ENCODE results near the gene ARHGAP22.

ARHGAP22 gene

DNA sequence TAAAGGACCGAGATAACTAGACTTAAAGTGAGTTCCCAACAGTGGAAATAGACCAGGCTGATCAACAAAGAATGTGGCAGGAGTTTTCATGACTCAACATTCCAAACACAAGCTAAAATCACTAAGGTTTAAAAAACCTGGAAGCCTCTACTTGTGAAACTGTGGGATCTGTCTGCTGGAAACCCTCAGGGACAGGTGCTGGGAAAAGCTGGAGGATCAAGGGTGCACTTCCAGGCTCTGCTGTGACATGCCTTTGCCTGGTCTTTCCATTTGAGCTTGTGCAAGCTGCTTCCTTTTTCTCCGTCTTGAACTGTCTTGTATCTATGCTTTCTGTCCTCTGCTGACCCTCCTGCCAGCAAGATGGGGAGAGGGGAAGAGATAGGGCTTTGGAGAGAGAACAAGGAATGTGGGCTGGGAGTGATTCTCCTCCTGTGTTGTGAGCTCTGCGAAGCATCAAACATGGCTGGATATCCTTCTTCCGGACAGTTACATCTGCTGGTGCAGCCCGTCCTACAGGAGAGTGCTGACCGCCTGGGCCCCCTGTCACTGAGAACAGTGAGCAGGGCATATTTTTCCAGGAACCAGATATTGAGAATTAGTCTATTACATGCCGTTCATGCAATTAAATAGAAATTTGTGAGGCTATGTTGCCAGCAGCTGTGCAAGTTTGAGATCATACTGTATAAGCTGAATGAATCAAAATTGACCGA is 25.5 kb downstream of the ARHGAP22 start:
- DNase-seq (ENCODE audit: insufficient read length, low spot score) = no peak
- FAIRE-seq = no peak
- TF ChIP-seq, protein P1, sequence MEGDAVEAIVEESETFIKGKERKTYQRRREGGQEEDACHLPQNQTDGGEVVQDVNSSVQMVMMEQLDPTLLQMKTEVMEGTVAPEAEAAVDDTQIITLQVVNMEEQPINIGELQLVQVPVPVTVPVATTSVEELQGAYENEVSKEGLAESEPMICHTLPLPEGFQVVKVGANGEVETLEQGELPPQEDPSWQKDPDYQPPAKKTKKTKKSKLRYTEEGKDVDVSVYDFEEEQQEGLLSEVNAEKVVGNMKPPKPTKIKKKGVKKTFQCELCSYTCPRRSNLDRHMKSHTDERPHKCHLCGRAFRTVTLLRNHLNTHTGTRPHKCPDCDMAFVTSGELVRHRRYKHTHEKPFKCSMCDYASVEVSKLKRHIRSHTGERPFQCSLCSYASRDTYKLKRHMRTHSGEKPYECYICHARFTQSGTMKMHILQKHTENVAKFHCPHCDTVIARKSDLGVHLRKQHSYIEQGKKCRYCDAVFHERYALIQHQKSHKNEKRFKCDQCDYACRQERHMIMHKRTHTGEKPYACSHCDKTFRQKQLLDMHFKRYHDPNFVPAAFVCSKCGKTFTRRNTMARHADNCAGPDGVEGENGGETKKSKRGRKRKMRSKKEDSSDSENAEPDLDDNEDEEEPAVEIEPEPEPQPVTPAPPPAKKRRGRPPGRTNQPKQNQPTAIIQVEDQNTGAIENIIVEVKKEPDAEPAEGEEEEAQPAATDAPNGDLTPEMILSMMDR (IDR thresholded peaks at IDR 0.05; ENCODE audit: insufficient read depth, missing control alignments) = no peak

DNA sequence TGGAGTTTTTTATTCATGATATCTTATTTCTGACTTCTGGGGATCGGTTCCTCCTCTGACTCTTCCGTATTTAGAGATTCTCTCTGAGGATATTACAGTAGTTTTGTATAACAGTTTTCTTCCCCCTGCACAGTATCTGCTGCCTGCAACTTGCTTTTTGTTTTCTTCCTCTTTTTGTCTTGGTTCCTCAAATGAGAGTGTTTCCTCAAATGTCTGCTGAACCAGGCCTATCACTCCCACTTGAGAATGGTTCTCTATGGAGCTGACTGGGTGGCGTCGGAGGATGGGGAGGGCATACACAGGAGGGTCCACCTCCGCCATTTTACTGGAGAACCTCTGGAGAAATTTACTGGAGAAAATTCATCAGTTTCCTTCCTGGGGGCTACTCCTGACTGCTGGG is 27.7 kb downstream of the ARHGAP22 start:
- FAIRE-seq (no peak), DNase-seq (ENCODE audit: insufficient read length, low spot score) (no peak)
- TF ChIP-seq, protein P1 (IDR thresholded peaks at IDR 0.05; ENCODE audit: insufficient read depth, missing control alignments) = no peak

GRCh38 chr10:48576501-48576900 is 28.4 kb downstream of the ARHGAP22 start:
- TF ChIP-seq, protein P1 (IDR thresholded peaks at IDR 0.05; ENCODE audit: insufficient read depth, missing control alignments) = no peak
- FAIRE-seq (no peak), DNase-seq (ENCODE audit: insufficient read length, low spot score) (no peak)

- TF ChIP-seq, protein P1 (IDR thresholded peaks at IDR 0.05; ENCODE audit: insufficient read depth, missing control alignments) = no peak
- FAIRE-seq (no peak), DNase-seq (ENCODE audit: insufficient read length, low spot score) (no peak)
Observed at GRCh38 chr10:48575901-48576300, 29.0 kb downstream of the ARHGAP22 start.

GRCh38 chr10:48574817-48575380 is 30.0 kb downstream of the ARHGAP22 start:
- FAIRE-seq (no peak), DNase-seq (ENCODE audit: insufficient read length, low spot score) (no peak)
- TF ChIP-seq, protein P1 (IDR thresholded peaks at IDR 0.05; ENCODE audit: insufficient read depth, missing control alignments) = no peak

GRCh38 chr10:48574322-48574796 is 30.5 kb downstream of the ARHGAP22 start:
- no peak for FAIRE-seq
- TF ChIP-seq, protein P1 (IDR thresholded peaks at IDR 0.05; ENCODE audit: insufficient read depth, missing control alignments) = no peak
- no peak for DNase-seq (ENCODE audit: insufficient read length, low spot score)

DNA sequence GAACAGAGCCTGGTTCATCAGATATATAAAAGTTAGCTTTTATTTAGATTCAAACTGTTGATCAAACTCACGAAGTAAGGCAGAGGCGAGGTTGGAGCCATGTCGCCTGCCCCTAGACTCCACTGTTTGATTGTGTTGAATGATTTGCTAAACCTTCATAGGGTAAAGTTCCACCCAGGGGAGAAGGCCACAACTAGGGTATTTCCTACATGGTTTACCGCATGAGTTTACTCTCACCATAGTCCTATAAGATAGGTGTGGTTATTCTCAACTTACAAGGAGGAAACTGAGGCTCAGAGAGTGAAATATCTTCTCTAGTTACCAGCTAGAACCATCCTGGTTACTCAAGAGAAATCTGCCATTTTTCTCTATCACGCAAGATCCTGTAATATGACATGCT is 31.8 kb downstream of the ARHGAP22 start:
- DNase-seq (ENCODE audit: insufficient read length, low spot score) (no peak), FAIRE-seq (no peak)
- TF ChIP-seq, protein P1 (IDR thresholded peaks at IDR 0.05; ENCODE audit: insufficient read depth, missing control alignments) = no peak

Measured in D721Med (cell line).